Measurements from ENCODE around the gene MUC3A.
"Not testable (repeated sequence)": the region's sequence is repeated elsewhere in the genome, so short reads cannot be mapped to it uniquely, and the experiment has no call there.

MUC3A gene

GRCh38 chr7:100919779-100920437, 29.4 kb upstream of the MUC3A start:
- H3K27me3 ChIP-seq (ENCODE audit: low read depth, low read length); H3K27ac ChIP-seq (ENCODE audit: low read length); H3K4me1 ChIP-seq (ENCODE audit: control insufficient read depth in 1 of 2, insufficient read depth in 2 of 2, low read length in 2 of 2); H3K36me3 ChIP-seq (ENCODE audit: control insufficient read depth in 1 of 2, insufficient read depth in 2 of 2, low read length in 2 of 2); H3K4me3 ChIP-seq (ENCODE audit: low read depth in 1 of 2, low read length in 2 of 2); H3K9me3 ChIP-seq (ENCODE audit: control insufficient read depth in 1 of 2, low read length in 2 of 2): not testable (repeated sequence)

DNA sequence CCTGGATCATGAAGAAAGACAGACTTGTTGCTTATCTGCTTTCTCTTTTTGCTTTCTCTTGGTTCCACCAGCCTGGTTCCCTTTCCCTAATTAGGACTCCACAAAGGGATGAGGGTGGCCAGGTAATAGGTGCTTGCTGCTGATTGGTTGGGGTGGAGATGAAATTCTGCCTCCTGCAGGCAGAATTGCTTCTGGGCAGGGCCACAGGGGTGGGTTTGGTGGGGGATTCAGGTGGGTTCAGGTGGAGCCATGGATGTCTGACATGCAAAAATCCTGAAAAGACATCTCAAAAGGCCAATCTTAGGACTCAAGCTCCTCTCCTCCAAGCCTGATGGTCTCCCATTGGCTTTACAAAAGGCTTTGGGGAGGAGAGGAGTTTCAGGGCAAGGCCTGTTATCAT, 28.3 kb upstream of the MUC3A start:
- Histone ChIP-seq H3K36me3 (ENCODE audit: control insufficient read depth in 1 of 2, insufficient read depth in 2 of 2, low read length in 2 of 2) (no peaks in the 10 kb centered on the region), H3K9me3 (ENCODE audit: control insufficient read depth in 1 of 2, low read length in 2 of 2) (no peaks in the 10 kb centered on the region), H3K4me1 (ENCODE audit: control insufficient read depth in 1 of 2, insufficient read depth in 2 of 2, low read length in 2 of 2) (no peaks in the 10 kb centered on the region), H3K27me3 (ENCODE audit: low read depth, low read length) (no peaks in the 10 kb centered on the region), H3K27ac (ENCODE audit: low read length) (no peak overlapping the region), H3K4me3 (ENCODE audit: low read depth in 1 of 2, low read length in 2 of 2) (no peak overlapping the region)

- not testable (repeated sequence) for H3K9me3 ChIP-seq (ENCODE audit: control insufficient read depth in 1 of 2, low read length in 2 of 2); H3K27ac ChIP-seq (ENCODE audit: low read length); H3K36me3 ChIP-seq (ENCODE audit: control insufficient read depth in 1 of 2, insufficient read depth in 2 of 2, low read length in 2 of 2); H3K4me3 ChIP-seq (ENCODE audit: low read depth in 1 of 2, low read length in 2 of 2); H3K27me3 ChIP-seq (ENCODE audit: low read depth, low read length); H3K4me1 ChIP-seq (ENCODE audit: control insufficient read depth in 1 of 2, insufficient read depth in 2 of 2, low read length in 2 of 2)
These were observed 25.7 kb upstream of the MUC3A start for GRCh38 chr7:100923616-100924015.

- no peaks in the 10 kb centered on the region for H3K36me3 ChIP-seq (ENCODE audit: control insufficient read depth in 1 of 2, insufficient read depth in 2 of 2, low read length in 2 of 2)
- H3K27ac ChIP-seq (ENCODE audit: low read length), result no peak overlapping the region
- no peaks in the 10 kb centered on the region for H3K27me3 ChIP-seq (ENCODE audit: low read depth, low read length)
- no peaks in the 10 kb centered on the region for H3K4me1 ChIP-seq (ENCODE audit: control insufficient read depth in 1 of 2, insufficient read depth in 2 of 2, low read length in 2 of 2)
- H3K9me3 ChIP-seq (ENCODE audit: control insufficient read depth in 1 of 2, low read length in 2 of 2), result no peaks in the 10 kb centered on the region
- H3K4me3 ChIP-seq (ENCODE audit: low read depth in 1 of 2, low read length in 2 of 2), result no peak overlapping the region
These were observed 19.5 kb upstream of the MUC3A start for GRCh38 chr7:100929808-100930174.

DNA sequence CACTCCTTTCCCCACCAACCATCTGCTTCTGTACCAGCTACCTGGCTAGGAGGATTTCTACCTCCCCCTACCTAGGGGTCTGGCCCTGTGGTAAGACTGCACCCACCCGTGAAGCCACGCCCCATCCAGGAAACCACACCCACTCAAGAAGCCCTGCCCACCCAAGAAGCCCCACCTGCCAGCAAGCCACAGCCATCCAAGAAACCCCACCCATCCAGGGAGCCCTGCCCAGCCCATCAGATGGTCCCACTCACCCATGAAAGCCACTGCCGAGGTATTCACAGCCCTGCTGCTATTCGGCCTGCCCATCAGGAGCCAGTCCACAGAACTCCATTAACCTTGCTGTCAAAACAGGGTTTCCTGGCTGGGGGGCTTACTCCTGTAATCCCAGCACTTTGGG, 15.6 kb upstream of the MUC3A start:
- Histone ChIP-seq H3K36me3 (ENCODE audit: control insufficient read depth in 1 of 2, insufficient read depth in 2 of 2, low read length in 2 of 2) (no peaks in the 10 kb centered on the region), H3K4me1 (ENCODE audit: control insufficient read depth in 1 of 2, insufficient read depth in 2 of 2, low read length in 2 of 2) (no peaks in the 10 kb centered on the region), H3K4me3 (ENCODE audit: low read depth in 1 of 2, low read length in 2 of 2) (no peak overlapping the region), H3K27ac (ENCODE audit: low read length) (no peak overlapping the region), H3K9me3 (ENCODE audit: control insufficient read depth in 1 of 2, low read length in 2 of 2) (no peaks in the 10 kb centered on the region), H3K27me3 (ENCODE audit: low read depth, low read length) (no peaks in the 10 kb centered on the region)

- H3K4me3 ChIP-seq (ENCODE audit: low read depth in 1 of 2, low read length in 2 of 2); H3K9me3 ChIP-seq (ENCODE audit: control insufficient read depth in 1 of 2, low read length in 2 of 2); H3K27ac ChIP-seq (ENCODE audit: low read length); H3K4me1 ChIP-seq (ENCODE audit: control insufficient read depth in 1 of 2, insufficient read depth in 2 of 2, low read length in 2 of 2); H3K36me3 ChIP-seq (ENCODE audit: control insufficient read depth in 1 of 2, insufficient read depth in 2 of 2, low read length in 2 of 2); H3K27me3 ChIP-seq (ENCODE audit: low read depth, low read length): not testable (repeated sequence)
These were observed 14.0 kb upstream of the MUC3A start for GRCh38 chr7:100935381-100935780.

DNA sequence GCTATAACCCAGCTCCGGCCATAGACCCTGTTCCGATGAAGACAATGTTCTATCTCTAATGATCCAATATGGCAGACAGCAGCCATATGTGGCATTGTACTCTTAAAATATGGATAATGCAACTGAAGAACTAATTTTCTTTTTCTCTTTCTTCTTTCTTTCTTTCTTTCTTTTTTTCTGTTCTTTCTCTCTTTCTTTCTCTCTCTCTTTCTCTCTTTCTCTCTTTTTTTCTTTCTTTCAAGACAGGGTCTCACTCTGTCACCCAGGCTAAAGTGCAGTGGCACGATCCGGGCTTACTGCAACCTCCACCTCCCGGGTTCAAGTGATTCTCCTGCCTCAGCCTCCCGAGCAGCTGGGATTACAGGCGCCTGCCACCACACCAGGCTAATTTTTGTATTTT, 13.2 kb upstream of the MUC3A start:
- not testable (repeated sequence) for H3K4me1 ChIP-seq (ENCODE audit: control insufficient read depth in 1 of 2, insufficient read depth in 2 of 2, low read length in 2 of 2); H3K27ac ChIP-seq (ENCODE audit: low read length); H3K9me3 ChIP-seq (ENCODE audit: control insufficient read depth in 1 of 2, low read length in 2 of 2); H3K27me3 ChIP-seq (ENCODE audit: low read depth, low read length); H3K36me3 ChIP-seq (ENCODE audit: control insufficient read depth in 1 of 2, insufficient read depth in 2 of 2, low read length in 2 of 2); H3K4me3 ChIP-seq (ENCODE audit: low read depth in 1 of 2, low read length in 2 of 2)

DNA sequence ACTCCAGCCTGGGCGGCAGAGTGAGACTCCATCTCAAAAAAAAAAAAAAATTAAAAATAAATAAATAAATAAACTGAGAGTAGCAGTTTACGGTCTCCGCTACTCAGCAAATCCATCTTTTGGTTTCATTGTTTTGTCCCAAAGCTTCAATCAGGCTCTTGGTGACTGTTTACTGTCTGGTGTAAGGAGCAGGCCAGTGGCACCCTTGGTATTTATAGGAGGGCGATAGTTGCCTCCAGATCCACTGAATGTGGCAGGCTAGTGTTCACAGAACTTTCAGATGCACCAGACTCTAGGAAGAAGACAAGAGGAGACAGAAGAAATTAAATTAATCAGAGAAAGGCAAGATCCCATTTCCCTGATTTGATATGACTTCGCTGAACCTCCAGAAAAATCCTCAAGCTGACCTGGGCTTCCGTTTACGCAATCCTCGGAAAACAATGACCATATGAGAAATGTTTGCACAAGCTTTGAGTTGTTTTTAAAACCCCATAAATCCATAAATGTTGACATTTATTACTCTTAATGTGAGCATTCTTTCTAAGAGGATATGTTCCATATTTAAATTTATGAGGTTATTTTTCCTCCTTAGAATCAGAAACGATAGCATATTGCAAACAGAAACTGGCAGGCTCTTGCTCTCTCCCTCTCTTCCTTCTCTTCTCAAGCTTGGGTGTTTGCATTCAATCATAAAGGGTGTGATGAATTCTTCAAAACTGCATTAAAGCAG, 7.1 kb upstream of the MUC3A start:
- no peaks in the 10 kb centered on the region for H3K4me1 ChIP-seq (ENCODE audit: control insufficient read depth in 1 of 2, insufficient read depth in 2 of 2, low read length in 2 of 2)
- peaks cover 0 to 7% of the 10 kb centered on the region in 2 donors for H3K9me3 ChIP-seq (ENCODE audit: control insufficient read depth in 1 of 2, low read length in 2 of 2)
- no peaks in the 10 kb centered on the region for H3K27me3 ChIP-seq (ENCODE audit: low read depth, low read length)
- no peaks in the 10 kb centered on the region for H3K36me3 ChIP-seq (ENCODE audit: control insufficient read depth in 1 of 2, insufficient read depth in 2 of 2, low read length in 2 of 2)
- no peak overlapping the region for H3K27ac ChIP-seq (ENCODE audit: low read length)
- H3K4me3 ChIP-seq (ENCODE audit: low read depth in 1 of 2, low read length in 2 of 2), result no peak overlapping the region

GRCh38 chr7:100943693-100944092, 5.6 kb upstream of the MUC3A start:
- no peaks in the 10 kb centered on the region for H3K4me1 ChIP-seq (ENCODE audit: control insufficient read depth in 1 of 2, insufficient read depth in 2 of 2, low read length in 2 of 2)
- no peak overlapping the region for H3K27ac ChIP-seq (ENCODE audit: low read length)
- peaks cover 0 to 7% of the 10 kb centered on the region in 2 donors for H3K9me3 ChIP-seq (ENCODE audit: control insufficient read depth in 1 of 2, low read length in 2 of 2)
- no peaks in the 10 kb centered on the region for H3K36me3 ChIP-seq (ENCODE audit: control insufficient read depth in 1 of 2, insufficient read depth in 2 of 2, low read length in 2 of 2)
- no peak overlapping the region for H3K4me3 ChIP-seq (ENCODE audit: low read depth in 1 of 2, low read length in 2 of 2)
- H3K27me3 ChIP-seq (ENCODE audit: low read depth, low read length), result no peaks in the 10 kb centered on the region

DNA sequence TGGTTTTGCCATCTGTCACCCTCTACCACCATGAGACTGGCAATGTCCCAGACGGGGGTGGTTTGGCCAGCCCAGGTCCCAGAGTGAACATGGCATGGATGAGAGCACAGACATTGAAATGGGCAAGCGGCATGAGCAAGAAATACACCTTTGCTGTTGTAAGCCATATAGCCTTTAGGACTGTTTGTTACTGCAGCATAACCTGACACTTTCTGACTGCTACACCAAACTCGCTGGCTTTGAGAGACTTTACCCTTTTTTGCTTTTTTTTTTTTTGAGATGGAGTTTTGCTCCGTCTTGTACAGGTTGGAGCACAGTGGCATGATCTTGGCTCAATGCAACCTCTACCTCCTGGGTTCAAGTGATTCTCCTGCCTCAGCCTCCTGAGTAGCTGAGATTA, 5.2 kb upstream of the MUC3A start:
- Histone ChIP-seq H3K4me3 (ENCODE audit: low read depth in 1 of 2, low read length in 2 of 2) (no peak overlapping the region), H3K36me3 (ENCODE audit: control insufficient read depth in 1 of 2, insufficient read depth in 2 of 2, low read length in 2 of 2) (no peaks in the 10 kb centered on the region), H3K9me3 (ENCODE audit: control insufficient read depth in 1 of 2, low read length in 2 of 2) (peaks cover 0 to 7% of the 10 kb centered on the region in 2 donors), H3K27ac (ENCODE audit: low read length) (no peak overlapping the region), H3K4me1 (ENCODE audit: control insufficient read depth in 1 of 2, insufficient read depth in 2 of 2, low read length in 2 of 2) (no peaks in the 10 kb centered on the region), H3K27me3 (ENCODE audit: low read depth, low read length) (no peaks in the 10 kb centered on the region)

DNA sequence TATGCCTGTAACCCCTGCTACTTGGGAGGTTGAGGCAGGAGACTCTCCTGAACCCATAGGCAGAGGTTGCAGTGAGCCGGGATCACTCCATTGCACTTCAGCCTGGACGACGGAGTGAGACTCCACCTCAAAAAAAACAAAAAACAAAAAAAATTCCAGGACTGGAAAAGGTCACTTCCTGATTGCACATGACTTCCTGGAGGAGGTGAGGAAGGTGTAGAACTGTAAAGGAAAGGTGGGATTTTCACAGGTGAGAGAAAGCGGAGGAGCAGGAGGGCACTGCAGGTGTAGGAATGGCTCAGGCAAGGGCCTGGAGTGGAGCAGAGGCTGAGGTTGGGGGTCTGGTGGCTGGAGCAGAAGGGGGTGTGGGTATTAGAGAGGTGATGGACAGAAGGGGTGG, 3.2 kb upstream of the MUC3A start:
- Histone ChIP-seq H3K9me3 (ENCODE audit: control insufficient read depth in 1 of 2, low read length in 2 of 2) (peaks cover 0 to 2% of the 10 kb centered on the region in 2 donors), H3K4me1 (ENCODE audit: control insufficient read depth in 1 of 2, insufficient read depth in 2 of 2, low read length in 2 of 2) (no peaks in the 10 kb centered on the region), H3K27ac (ENCODE audit: low read length) (no peak overlapping the region), H3K36me3 (ENCODE audit: control insufficient read depth in 1 of 2, insufficient read depth in 2 of 2, low read length in 2 of 2) (no peaks in the 10 kb centered on the region), H3K4me3 (ENCODE audit: low read depth in 1 of 2, low read length in 2 of 2) (no peak overlapping the region), H3K27me3 (ENCODE audit: low read depth, low read length) (no peaks in the 10 kb centered on the region)

All from muscle layer of duodenum (tissue), 2 donors.